Stimulated activated CD4-positive, alpha-beta T cell treated with anti-CD3 and anti-CD28 coated beads, Interleukin-15, amount 100 ng/mL, for 48 hours (primary cell): Measurements from ENCODE around the gene SCN5A.
"Not testable (repeated sequence)": the region's sequence is repeated elsewhere in the genome, so short reads cannot be mapped to it uniquely, and the experiment has no call there.

Experiments
- DNase-seq, 2 donors: peaks; one replicate each; pipeline ENCODE4 v3.0.0-alpha.2; 2020; ENCODE audit warnings: low read depth in 2 of 2

Gene SCN5A

GRCh38 chr3:38579141-38579540 is 70.3 kb downstream of the SCN5A start:
- no peak for DNase-seq

- DNase-seq, result no peak
These were observed 70.9 kb downstream of the SCN5A start for GRCh38 chr3:38578551-38578950.

GRCh38 chr3:38578081-38578475 is 71.4 kb downstream of the SCN5A start:
- DNase-seq, result no peak

- DNase-seq, result no peak
These were observed 72.0 kb downstream of the SCN5A start for GRCh38 chr3:38577371-38578080.

- no peak for DNase-seq
These were observed 72.7 kb downstream of the SCN5A start for GRCh38 chr3:38576526-38577370.

- no peak for DNase-seq
These were observed 73.4 kb downstream of the SCN5A start for GRCh38 chr3:38576131-38576525.

GRCh38 chr3:38575279-38575843 is 74.1 kb downstream of the SCN5A start:
- DNase-seq, result no peak

GRCh38 chr3:38574411-38575278 is 74.8 kb downstream of the SCN5A start:
- no peak for DNase-seq

- DNase-seq, result no peak
These were observed 75.9 kb downstream of the SCN5A start for GRCh38 chr3:38573556-38573955.

- DNase-seq, result no peak
These were observed 76.4 kb downstream of the SCN5A start for GRCh38 chr3:38573111-38573510.

- no peak for DNase-seq
These were observed 82.0 kb downstream of the SCN5A start for GRCh38 chr3:38567498-38567897.

- DNase-seq, result not testable (repeated sequence)
These were observed 82.7 kb downstream of the SCN5A start for GRCh38 chr3:38566794-38567193.

- DNase-seq, result no peak
These were observed 83.3 kb downstream of the SCN5A start for GRCh38 chr3:38566215-38566528.

- no peak for DNase-seq
These were observed 83.9 kb downstream of the SCN5A start for GRCh38 chr3:38565339-38566214.

GRCh38 chr3:38564631-38565338 is 84.7 kb downstream of the SCN5A start:
- DNase-seq, result no peak

GRCh38 chr3:38563886-38564270 is 85.6 kb downstream of the SCN5A start:
- DNase-seq, result no peak

GRCh38 chr3:38563070-38563885 is 86.2 kb downstream of the SCN5A start:
- no peak for DNase-seq

GRCh38 chr3:38562467-38562925 is 87.0 kb downstream of the SCN5A start:
- DNase-seq, result no peak

GRCh38 chr3:38561746-38562466 is 87.6 kb downstream of the SCN5A start:
- no peak for DNase-seq
